ENCODE measurements around the gene MAOA. TPM values are rescaled to one million over a fixed set of nuclear protein-coding genes. Genes with fewer than 3 reads are reported as not detected.

Gene MAOA
- total and polyA plus RNA-seq, 9 of the 15 experiments (the other 6 are each of a cell fraction or from before 2014, with no cell fraction given), result 0.68 to 2.7 (median 1.9) TPM

- no peak for DNase-seq (ENCODE audit: extremely low read depth in 1 of 4, low spot score in 3 of 4)
- no peak for FAIRE-seq
- Histone ChIP-seq H3K4me1 (replicated peaks in 1 of 2; ENCODE audit: control insufficient read depth in 2 of 2, insufficient read depth in 2 of 2, low read length in 2 of 2) (no peaks in the 10 kb centered on the region), H3K9me1 (ENCODE audit: control insufficient read depth, insufficient read depth, low read length) (no peaks in the 10 kb centered on the region), H3K9ac (ENCODE audit: insufficient read depth in 1 of 2, low read depth in 2 of 2, low read length in 2 of 2) (no peak overlapping the region), H3K27ac (ENCODE audit: extremely low read depth, low read depth, low read length) (no peak overlapping the region), H3K36me3 (ENCODE audit: control insufficient read depth, insufficient read depth, low read length) (no peaks in the 10 kb centered on the region), H3K9me3 (replicated peaks; ENCODE audit: control insufficient read depth, insufficient read depth, low read depth, low read length) (no peaks in the 10 kb centered on the region), H4K20me1 (replicated peaks; ENCODE audit: control insufficient read depth, insufficient read depth, low read length) (no peaks in the 10 kb centered on the region), H2AFZ (ENCODE audit: low read depth, low read length) (no peak overlapping the region), H3K27me3 (ENCODE audit: control insufficient read depth in 2 of 2, insufficient read depth in 2 of 2, low read length in 2 of 2) (no peaks in the 10 kb centered on the region), H3K4me2 (ENCODE audit: insufficient read depth, low read length) (no peak overlapping the region), H3K79me2 (ENCODE audit: control insufficient read depth, insufficient read depth, low read length) (no peaks in the 10 kb centered on the region), H3K4me3 (no peak overlapping the region)
- intact Hi-C loops (cut with micrococcal nuclease) (no loop called here), in situ Hi-C loops (cut with MboI) (no loop called here)
- 0% methylated on average over 1 of the region's 1 CpG for WGBS (ENCODE audit: insufficient coverage, low coverage, missing lambda C conversion rate)
- CTCF ChIA-PET (ENCODE audit: low intra/inter-chr PET ratio), result no interaction called here
- no peak for ATAC-seq
- no peak for TF ChIP-seq ESRRA (IDR thresholded peaks at IDR 0.05; ENCODE audit: borderline replicate concordance, low read depth)
- TF ChIP-seq BCLAF1 (IDR thresholded peaks at IDR 0.05; ENCODE audit: borderline replicate concordance in 1 of 2, control insufficient read depth in 1 of 2, low read depth in 2 of 2, low read length in 1 of 2), result no peak
- BruUV-seq (replicated peaks), result no TSS peak
- POLR2A ChIA-PET, result no interaction called here
Observed at GRCh38 chrX:43734444-43734843, 78.3 kb downstream of the MAOA start.

GRCh38 chrX:43735534-43735933 lies 79.4 kb downstream of the MAOA start:
- in situ Hi-C loops (cut with MboI), result no loop called here
- CTCF ChIA-PET (ENCODE audit: low intra/inter-chr PET ratio), result no interaction called here
- FAIRE-seq, result no peak

More at GRCh38 chrX:43735534-43735933, 79.4 kb downstream of the MAOA start:
- Histone ChIP-seq H2AFZ (ENCODE audit: low read depth, low read length) (no peak overlapping the region), H3K27me3 (ENCODE audit: control insufficient read depth in 2 of 2, insufficient read depth in 2 of 2, low read length in 2 of 2) (no peaks in the 10 kb centered on the region), H3K4me1 (replicated peaks in 1 of 2; ENCODE audit: control insufficient read depth in 2 of 2, insufficient read depth in 2 of 2, low read length in 2 of 2) (no peaks in the 10 kb centered on the region), H3K27ac (ENCODE audit: extremely low read depth, low read depth, low read length) (no peak overlapping the region), H3K4me3 (no peak overlapping the region), H3K9me1 (ENCODE audit: control insufficient read depth, insufficient read depth, low read length) (no peaks in the 10 kb centered on the region), H3K9me3 (replicated peaks; ENCODE audit: control insufficient read depth, insufficient read depth, low read depth, low read length) (no peaks in the 10 kb centered on the region), H3K4me2 (ENCODE audit: insufficient read depth, low read length) (no peak overlapping the region), H4K20me1 (replicated peaks; ENCODE audit: control insufficient read depth, insufficient read depth, low read length) (no peaks in the 10 kb centered on the region), H3K79me2 (ENCODE audit: control insufficient read depth, insufficient read depth, low read length) (no peaks in the 10 kb centered on the region), H3K9ac (ENCODE audit: insufficient read depth in 1 of 2, low read depth in 2 of 2, low read length in 2 of 2) (no peak overlapping the region), H3K36me3 (ENCODE audit: control insufficient read depth, insufficient read depth, low read length) (no peaks in the 10 kb centered on the region)
- no TSS peak for BruUV-seq (replicated peaks)
- ATAC-seq (no peak), DNase-seq (ENCODE audit: extremely low read depth in 1 of 4, low spot score in 3 of 4) (no peak)
- TF ChIP-seq IRF9 (tag; IDR thresholded peaks at IDR 0.05), result no peak
- TF ChIP-seq FOXJ3 (CRISPR knock-in tag; IDR thresholded peaks at IDR 0.05), result no peak
- TF ChIP-seq MCM5 (IDR thresholded peaks at IDR 0.05; ENCODE audit: low read depth), result no peak
- TF ChIP-seq POLR3G (IDR thresholded peaks at IDR 0.05; ENCODE audit: extremely low read depth, insufficient read length, insufficient replicate concordance), result no peak
- no peak for TF ChIP-seq USF1 (CRISPR knock-in tag; IDR thresholded peaks at IDR 0.05)
- no peak for TF ChIP-seq ZNF174 (CRISPR knock-in tag; IDR thresholded peaks at IDR 0.05)
- TF ChIP-seq ELF2 (CRISPR knock-in tag; IDR thresholded peaks at IDR 0.05), result no peak
- POLR2A ChIA-PET, result no interaction called here
- 11% methylated on average over 6 of the region's 6 CpGs for WGBS (ENCODE audit: insufficient coverage, low coverage, missing lambda C conversion rate)
- intact Hi-C loops (cut with micrococcal nuclease), result no loop called here
